ENCODE results near the gene GMPR2.

The GMPR2 gene

GRCh38 chr14:24232645-24233537 lies at the start of gene GMPR2:
TSS of gene GMPR2 (plus strand) at chr14:24232929. CDS start at chr14:24233254, 325 bp downstream.
- DNase-seq (ENCODE audit: low read depth in 1 of 2, low spot score in 1 of 2), result no peak

GRCh38 chr14:24183014-24183481 lies 49.7 kb upstream of the GMPR2 start:
- DNase-seq (ENCODE audit: low read depth in 1 of 2, low spot score in 1 of 2), result no peak

GRCh38 chr14:24184104-24184970 lies 48.4 kb upstream of the GMPR2 start:
- no peak for DNase-seq (ENCODE audit: low read depth in 1 of 2, low spot score in 1 of 2)

- no peak for DNase-seq (ENCODE audit: low read depth in 1 of 2, low spot score in 1 of 2)
These were observed 47.7 kb upstream of the GMPR2 start for GRCh38 chr14:24185026-24185425.

- no peak for DNase-seq (ENCODE audit: low read depth in 1 of 2, low spot score in 1 of 2)
These were observed 47.0 kb upstream of the GMPR2 start for GRCh38 chr14:24185741-24186140.

GRCh38 chr14:24186831-24187538 lies 45.7 kb upstream of the GMPR2 start:
- DNase-seq (ENCODE audit: low read depth in 1 of 2, low spot score in 1 of 2), result no peak

GRCh38 chr14:24187539-24187915 lies 45.2 kb upstream of the GMPR2 start:
- DNase-seq (ENCODE audit: low read depth in 1 of 2, low spot score in 1 of 2), result no peak

GRCh38 chr14:24188251-24189058 lies 44.3 kb upstream of the GMPR2 start, which contains the start of gene IPO4:
TSS of gene IPO4 (minus strand) at chr14:24188816. CDS start at chr14:24188787, 29 bp downstream.
- peak; percentile 80 to 96 for DNase-seq (ENCODE audit: low read depth in 1 of 2, low spot score in 1 of 2)

GRCh38 chr14:24189059-24189375 lies 43.7 kb upstream of the GMPR2 start:
- DNase-seq (ENCODE audit: low read depth in 1 of 2, low spot score in 1 of 2), result no peak

GRCh38 chr14:24189460-24189859 lies 43.3 kb upstream of the GMPR2 start:
- no peak for DNase-seq (ENCODE audit: low read depth in 1 of 2, low spot score in 1 of 2)

- no peak for DNase-seq (ENCODE audit: low read depth in 1 of 2, low spot score in 1 of 2)
These were observed 42.3 kb upstream of the GMPR2 start for GRCh38 chr14:24190416-24190815.

GRCh38 chr14:24192933-24193332 lies 39.8 kb upstream of the GMPR2 start:
- DNase-seq (ENCODE audit: low read depth in 1 of 2, low spot score in 1 of 2), result no peak

GRCh38 chr14:24194186-24194872 lies 38.4 kb upstream of the GMPR2 start:
- DNase-seq (ENCODE audit: low read depth in 1 of 2, low spot score in 1 of 2), result no peak

GRCh38 chr14:24194873-24195185 lies 37.9 kb upstream of the GMPR2 start:
- no peak for DNase-seq (ENCODE audit: low read depth in 1 of 2, low spot score in 1 of 2)

- peak; percentile 82 to 83 for DNase-seq (ENCODE audit: low read depth in 1 of 2, low spot score in 1 of 2)
These were observed 37.3 kb upstream of the GMPR2 start, which contains the start of gene TM9SF1 for GRCh38 chr14:24195186-24196070. TSS of gene TM9SF1 (minus strand) at chr14:24195441. CDS start at chr14:24195019, 422 bp downstream.

- DNase-seq (ENCODE audit: low read depth in 1 of 2, low spot score in 1 of 2), result no peak
These were observed 36.4 kb upstream of the GMPR2 start for GRCh38 chr14:24196071-24197055.

GRCh38 chr14:24197056-24197450 lies 35.7 kb upstream of the GMPR2 start:
- DNase-seq (ENCODE audit: low read depth in 1 of 2, low spot score in 1 of 2), result no peak
